ENCODE results near the gene HTR2B.
"Not testable (repeated sequence)": the region's sequence is repeated elsewhere in the genome, so short reads cannot be mapped to it uniquely, and the experiment has no call there.

The HTR2B gene

DNA sequence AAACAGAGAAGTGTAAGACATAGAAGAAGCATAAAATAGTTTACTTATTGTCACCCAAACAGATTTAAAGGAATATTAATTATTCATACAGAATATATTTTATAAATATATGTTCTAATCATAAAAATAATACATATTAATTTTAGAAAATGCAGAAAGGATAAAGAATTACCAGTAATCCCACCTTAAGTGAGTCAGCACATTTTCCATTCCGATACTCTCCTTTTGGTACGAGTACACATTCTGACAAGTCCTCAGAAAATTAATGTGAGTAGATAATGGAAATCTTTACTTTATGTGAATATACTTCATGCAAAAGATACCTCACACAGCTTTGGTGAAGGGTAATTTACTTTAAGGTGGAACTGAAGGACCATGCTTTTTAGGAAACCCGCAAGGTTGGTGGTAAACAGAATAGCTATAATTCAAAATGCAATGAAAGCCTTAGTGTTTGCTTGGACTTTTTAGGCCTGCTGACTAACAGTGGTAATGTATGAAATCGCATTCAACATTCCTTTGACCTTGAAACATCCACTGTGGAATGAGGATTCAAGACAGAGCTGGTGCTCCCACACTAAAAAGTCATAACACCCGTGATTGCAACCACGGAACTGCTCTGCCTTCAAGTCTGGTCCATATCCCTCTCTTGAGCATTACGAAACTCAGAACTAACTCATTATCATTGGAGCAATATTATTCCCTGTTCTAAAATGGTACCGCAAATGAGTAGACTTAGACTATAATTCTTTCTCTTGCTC is 28.1 kb upstream of the HTR2B start:
- no peak for FAIRE-seq
- TF ChIP-seq, protein P1, sequence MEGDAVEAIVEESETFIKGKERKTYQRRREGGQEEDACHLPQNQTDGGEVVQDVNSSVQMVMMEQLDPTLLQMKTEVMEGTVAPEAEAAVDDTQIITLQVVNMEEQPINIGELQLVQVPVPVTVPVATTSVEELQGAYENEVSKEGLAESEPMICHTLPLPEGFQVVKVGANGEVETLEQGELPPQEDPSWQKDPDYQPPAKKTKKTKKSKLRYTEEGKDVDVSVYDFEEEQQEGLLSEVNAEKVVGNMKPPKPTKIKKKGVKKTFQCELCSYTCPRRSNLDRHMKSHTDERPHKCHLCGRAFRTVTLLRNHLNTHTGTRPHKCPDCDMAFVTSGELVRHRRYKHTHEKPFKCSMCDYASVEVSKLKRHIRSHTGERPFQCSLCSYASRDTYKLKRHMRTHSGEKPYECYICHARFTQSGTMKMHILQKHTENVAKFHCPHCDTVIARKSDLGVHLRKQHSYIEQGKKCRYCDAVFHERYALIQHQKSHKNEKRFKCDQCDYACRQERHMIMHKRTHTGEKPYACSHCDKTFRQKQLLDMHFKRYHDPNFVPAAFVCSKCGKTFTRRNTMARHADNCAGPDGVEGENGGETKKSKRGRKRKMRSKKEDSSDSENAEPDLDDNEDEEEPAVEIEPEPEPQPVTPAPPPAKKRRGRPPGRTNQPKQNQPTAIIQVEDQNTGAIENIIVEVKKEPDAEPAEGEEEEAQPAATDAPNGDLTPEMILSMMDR (IDR thresholded peaks at IDR 0.05; ENCODE audit: insufficient read depth, missing control alignments): no peak
- DNase-seq (ENCODE audit: insufficient read length, low spot score): no peak

DNA sequence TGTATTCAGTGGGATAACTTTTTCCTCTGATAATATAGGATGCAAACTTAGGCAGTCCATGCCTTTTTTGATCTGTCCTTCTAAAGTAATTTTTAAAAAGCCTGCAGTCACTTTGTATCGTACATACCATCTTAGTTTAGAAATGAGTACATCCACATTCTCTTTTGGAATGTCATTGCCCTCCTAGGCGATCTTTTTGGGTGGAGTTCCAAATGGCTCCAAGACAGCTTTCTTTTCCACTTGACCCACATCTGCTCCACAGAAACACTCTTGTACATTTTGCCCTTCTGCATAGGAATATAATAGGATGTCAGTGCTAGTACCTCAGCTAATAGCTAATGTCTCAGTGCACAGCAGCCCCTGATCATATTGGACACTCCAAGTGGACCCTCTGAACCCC is 21.8 kb upstream of the HTR2B start:
- FAIRE-seq (no peak), DNase-seq (ENCODE audit: insufficient read length, low spot score) (no peak)
- TF ChIP-seq, protein P1 (IDR thresholded peaks at IDR 0.05; ENCODE audit: insufficient read depth, missing control alignments): no peak

DNA sequence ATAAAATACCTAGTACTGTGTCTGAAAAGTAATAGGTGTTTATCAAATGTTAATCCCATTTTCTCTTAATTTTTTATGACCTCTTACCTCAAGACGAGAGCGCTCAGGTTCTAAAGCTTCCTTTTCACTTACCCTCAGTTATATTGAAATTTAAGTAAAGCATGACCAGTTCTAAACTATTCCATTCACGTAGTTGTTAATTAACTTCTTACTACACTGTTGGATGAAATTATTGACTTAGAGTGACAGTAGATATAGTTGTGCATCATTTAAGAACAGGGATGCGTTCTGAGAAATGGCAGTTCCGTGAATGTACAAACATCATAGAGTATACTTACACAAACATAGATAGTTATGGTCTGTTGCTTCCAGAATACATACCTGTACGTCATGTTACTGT is 20.1 kb upstream of the HTR2B start:
- peak; percentile 41 for FAIRE-seq
- TF ChIP-seq, protein P1 (IDR thresholded peaks at IDR 0.05; ENCODE audit: insufficient read depth, missing control alignments): no peak
- DNase-seq (ENCODE audit: insufficient read length, low spot score): no peak

DNA sequence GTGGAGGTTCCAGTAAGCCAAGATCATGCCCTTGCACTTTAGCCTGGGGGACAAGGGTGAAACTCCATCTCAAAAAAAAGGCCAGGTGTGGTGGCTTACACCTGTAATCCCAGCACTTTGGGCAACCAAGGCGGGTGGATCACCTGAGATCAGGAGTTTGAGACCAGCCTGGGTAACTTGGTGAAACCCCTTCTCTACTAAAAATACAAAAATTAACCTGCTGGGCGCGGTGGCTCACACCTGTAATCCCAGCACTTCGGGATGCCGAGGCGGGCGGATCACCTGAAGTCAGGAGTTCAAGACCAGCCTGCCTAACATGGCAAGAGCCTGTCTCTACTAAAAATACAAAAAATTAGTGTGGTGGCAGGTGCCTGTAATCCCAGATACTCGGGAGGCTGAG is 16.0 kb upstream of the HTR2B start:
- FAIRE-seq: not testable (repeated sequence)

DNA sequence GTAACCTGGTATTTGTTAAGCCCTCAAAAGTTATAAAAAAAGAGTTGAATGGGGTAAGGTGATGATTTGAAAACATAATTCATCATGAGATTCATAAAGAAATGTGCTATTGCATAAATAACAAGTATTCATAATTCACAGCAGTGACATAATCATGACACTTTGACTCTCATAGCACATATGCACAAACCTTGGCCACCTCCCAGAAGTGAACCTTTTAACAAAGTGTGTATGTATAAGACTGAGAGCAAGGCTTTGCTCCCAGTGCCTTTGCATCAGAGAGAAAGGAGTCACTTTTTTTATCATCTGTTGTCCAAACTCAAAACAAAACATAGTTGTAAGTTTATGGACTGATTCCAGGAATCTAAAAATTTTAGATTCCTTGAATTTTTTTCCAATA is 15.0 kb upstream of the HTR2B start:
- DNase-seq (ENCODE audit: insufficient read length, low spot score): no peak
- TF ChIP-seq, protein P1 (IDR thresholded peaks at IDR 0.05; ENCODE audit: insufficient read depth, missing control alignments): no peak
- FAIRE-seq: no peak

More for the DNA sequence above, 16.0 kb upstream of the HTR2B start:
- DNase-seq (ENCODE audit: insufficient read length, low spot score): not testable (repeated sequence)

DNA sequence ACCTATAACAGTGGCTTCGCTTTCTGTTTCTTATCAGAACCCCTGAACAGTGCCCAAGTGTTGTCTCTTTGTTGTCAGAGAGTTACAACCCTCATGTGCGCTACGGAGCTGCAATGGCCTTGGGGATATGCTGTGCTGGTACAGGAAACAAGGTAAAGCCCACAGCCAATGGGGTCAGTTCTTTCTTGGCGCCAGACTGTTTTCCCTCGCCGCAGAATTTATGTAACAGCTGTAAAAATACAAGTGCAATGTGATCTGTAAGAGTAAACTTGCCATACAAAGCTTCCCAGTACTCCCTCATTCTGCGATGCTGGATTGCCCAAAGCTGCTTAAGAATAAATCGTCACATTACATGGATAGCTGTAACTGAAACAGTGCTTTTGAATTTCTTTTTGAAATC is 13.9 kb upstream of the HTR2B start:
- no peak for DNase-seq (ENCODE audit: insufficient read length, low spot score)
- no peak for FAIRE-seq
- TF ChIP-seq, protein P1 (IDR thresholded peaks at IDR 0.05; ENCODE audit: insufficient read depth, missing control alignments): no peak

DNA sequence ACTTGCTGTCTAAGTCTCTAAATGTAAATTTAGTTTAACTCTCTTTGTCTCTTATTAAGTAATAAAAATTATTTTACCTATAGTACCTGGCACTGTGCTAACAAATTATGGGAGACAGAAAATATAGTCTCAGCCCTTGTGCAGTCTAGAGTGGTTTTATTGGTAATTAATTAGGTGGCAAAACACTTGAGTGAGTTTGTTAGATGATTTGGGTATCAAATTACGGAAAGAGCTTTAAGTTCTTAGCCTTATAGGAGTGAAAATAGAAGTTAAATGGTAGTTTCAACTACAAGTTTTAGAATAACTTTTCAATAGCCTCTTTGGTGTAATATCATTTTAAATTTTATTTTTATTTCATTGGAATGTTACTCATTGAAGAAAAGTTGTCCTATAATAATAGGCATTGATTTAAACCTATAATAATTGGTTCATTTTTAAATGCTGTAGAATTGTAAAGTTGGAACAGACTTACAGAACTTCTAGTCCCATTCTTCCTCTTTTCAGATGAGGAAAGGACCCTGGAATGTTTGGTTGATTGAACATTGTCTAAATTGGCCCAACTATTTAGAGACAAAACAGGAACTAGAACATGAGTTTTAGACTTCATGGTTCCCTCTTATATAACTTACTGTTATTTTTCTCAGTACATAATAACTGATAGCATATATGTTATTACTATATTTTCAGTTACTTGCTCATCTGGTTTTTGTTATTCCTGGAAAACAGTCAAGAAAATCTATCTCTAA is 10.2 kb upstream of the HTR2B start:
- no peak for FAIRE-seq
- TF ChIP-seq, protein P1 (IDR thresholded peaks at IDR 0.05; ENCODE audit: insufficient read depth, missing control alignments): no peak
- DNase-seq (ENCODE audit: insufficient read length, low spot score): no peak
